Measurements from ENCODE around the gene KDF1.

Gene KDF1

DNA sequence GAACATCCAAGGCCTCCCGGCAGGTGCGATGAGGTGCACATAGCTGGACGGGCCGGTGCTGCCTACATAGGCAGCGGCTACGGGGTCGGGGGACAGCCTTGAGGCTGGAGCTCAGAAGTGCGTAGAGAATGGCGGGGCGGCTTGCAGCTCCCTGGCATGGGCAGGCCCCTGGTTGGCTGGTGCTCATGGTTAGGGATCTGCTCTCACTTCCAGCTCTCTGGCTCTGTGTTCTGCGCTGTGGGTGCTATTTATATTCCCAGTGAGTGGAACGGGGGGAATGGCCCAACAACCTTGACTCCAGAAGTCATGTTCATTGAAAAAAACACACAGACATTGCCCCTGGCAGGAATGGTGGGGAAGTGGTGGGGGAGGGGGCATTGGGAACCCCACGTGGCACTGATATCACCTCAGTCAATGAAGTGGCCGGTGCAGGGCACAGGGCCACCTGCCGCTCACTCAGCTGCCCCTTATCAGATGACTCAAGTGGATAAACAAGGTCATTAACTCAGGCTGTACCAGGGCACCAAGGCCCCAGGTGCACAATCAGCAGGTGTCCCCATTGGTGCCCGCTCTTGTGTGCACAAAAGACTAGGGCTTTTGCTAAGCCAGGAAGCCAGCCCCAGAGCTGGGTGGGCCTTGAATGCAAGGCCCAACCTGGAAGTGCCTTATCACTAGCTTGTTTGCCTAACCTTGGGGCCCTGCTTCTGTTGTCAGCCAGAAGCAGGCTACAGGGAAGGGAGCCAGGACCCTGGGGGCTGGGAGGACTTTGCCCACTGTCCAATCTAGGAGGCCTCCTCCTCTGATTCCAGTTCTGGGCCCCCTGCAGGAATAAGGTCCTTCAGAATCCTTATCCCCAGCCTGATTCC, 46.3 kb downstream of the KDF1 start, which contains the start of gene NR0B2:
TSS of gene NR0B2 (minus strand) at position 222 of the 866 bp plus-strand sequence. CDS start at position 187, 35 bp downstream.
- no peak for FAIRE-seq

DNA sequence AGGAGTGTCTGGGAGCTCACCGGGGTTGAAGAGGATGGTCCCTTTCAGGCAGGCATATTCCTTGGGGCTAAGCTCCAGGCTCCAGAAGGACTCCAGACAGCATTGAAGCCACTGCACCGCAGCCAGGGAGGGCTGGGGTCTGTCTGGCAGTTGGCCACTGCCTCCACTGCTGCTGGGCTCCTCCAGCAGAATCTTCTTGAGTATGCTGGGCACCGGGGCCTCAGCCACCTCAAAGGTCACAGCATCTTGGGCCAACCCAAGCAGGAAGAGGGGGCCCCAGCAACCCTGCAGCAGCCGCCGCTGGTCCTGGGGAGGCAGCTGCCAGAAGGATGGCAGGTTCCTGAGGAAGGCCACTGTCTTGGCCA, 46.9 kb downstream of the KDF1 start:
- FAIRE-seq, result no peak

- no peak for FAIRE-seq
These were observed 48.1 kb downstream of the KDF1 start for GRCh38 chr1:26912147-26912490.

DNA sequence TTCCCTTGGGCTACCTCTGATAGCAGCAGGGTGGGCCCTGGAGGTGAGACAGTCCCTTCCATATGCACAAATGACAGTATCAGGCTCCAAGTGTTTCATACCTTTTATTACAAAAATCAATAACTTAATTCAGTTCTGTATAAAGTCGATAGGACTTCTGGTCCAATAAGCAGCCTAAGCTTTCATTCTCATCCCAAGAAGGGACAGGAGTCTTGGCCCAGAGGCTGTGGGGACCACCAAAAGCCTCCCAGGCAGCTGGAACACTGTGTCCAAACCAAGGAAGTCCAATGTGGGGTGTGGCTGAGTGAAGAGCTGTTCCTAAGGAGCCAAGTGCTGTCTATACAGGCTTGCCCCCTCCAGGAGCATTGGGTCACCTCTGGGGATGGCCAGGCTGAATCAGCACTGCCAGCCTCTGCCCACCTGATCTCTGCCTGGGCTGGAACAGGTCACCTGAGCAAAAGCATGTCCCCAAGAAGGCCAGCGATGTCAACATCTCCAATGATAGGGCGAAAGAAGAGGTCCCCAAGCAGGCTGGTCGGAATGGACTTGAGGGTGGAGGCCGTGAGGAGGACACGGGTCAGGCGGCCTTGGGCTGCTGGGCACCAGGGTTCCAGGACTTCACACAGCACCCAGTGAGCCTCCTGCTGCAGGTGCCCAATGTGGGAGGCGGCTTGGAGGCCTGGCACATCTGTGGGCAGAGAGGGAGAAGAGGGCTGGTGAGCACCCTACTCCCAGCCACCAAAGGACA, 48.7 kb downstream of the KDF1 start:
- no peak for FAIRE-seq

DNA sequence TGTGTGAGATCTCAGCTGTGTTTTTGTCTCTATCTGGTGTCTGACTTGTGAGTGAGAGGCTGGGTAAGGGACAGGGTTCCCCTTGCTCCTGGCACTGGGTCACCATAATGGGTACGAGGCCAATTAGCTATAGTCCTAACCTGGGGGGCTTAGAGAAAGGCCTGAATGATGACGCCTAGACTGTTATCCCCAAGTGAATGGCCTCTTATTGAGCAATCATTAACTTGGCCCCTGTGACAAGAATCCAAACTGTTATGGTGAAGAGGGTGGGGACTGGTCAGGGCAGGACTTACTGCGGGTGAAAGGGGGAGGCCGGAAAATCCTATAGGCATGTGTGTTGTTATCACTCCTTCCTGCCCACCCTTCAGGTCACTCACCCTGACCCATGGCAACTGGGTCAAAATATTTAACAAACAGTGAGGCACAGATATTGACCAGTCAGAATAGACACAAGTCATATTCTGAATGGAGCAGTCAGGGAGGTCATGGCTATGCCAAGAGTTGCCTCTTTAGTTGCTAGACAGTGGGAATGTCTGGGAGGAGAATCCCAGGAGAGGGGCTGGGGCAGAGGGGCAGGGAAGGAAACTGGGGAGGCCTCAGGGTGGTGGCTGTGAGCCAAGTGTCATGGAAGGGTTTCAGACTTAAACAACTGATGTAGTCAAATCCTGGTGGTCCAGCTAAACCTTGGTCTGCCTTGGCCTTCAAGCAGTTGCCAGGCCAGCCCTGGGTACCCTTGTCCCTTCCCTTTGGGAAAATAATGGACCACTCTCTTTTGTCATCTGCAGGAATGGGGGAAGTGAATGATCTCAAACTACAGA, 49.7 kb downstream of the KDF1 start:
- no peak for FAIRE-seq

- FAIRE-seq, result no peak
These were observed 50.3 kb downstream of the KDF1 start for GRCh38 chr1:26909951-26910342.

DNA sequence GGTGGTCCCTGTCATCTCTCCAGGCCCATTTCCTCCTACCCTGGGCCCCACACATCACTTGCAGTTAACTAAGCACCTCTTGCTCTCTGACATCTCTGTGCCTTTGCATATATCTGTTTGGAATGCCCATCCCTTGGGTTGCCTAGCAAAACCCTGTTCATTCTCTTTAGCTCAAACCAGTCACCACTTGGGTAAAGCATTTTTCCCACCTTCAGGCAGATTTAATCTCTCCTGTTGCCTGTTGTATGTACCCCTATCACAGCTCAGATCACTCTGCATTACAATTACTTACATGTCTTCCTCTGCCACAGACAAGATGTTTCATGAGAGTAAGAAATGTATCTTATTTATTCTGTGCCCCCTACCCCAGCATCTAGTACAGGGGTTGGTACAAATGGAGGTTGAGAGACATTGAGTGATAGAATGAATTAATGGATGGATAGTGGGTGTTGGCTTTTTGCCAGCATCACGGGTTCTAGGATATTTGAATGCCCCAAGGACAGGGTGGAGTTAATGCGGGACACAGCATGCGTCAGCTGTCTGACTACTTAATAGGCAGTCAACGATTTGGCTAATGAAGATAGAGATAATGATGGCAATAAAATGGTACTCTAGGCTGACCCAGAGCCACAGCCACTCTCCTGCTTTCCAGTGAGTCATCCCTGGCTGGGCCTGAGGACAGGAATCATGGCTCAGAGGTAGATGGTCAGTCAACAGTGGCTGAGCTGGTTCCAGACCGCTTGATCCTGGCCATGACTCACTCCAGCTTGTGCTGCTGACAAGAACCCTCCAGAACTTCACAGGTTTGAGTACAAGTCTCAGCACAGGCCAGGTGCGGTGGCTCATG, 53.0 kb downstream of the KDF1 start:
- FAIRE-seq, result no peak

DNA sequence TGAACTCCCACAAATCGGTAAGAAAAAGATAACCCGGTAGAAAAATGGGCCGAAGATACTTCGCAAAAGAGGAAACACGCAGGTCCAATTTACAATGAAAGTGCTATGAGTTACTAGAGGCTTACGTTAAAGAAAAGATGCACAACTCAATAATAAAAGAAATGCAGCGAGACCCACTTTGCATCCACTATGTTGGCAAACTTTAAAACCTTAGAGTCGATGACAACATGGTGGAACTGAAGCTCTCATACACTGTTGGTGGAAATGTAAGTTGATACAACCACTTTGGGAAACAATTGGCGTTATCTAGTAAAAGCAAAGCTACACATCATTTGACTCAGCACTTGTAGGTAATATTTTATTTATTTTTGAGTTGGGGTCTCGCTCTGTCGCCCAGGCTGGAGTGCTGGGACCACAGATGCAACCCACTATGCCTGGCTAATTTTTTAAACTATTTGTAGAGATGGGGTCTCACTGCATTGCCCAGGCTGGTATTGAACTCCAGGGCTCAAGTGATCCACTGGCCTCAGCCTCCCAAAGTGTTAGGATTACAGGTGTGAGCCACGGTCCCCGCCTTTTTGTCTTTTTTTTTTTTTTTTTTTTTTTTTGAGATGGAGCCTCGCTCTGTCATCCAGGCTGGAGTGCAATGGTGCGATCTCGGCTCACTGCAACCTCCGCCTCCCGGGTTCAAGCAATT, 59.3 kb downstream of the KDF1 start:
- FAIRE-seq, result no peak

- FAIRE-seq, result no peak
These were observed 60.1 kb downstream of the KDF1 start, which contains the start of gene GPATCH3 for GRCh38 chr1:26900001-26900814. Gene GPATCH3 (minus strand): TSS chr1:26900467. CDS start chr1:26900442, 25 bp downstream.
